HEK293T (cell line): ENCODE measurements around the gene NGEF.

Source experiments
- BHLHE40 ChIP-seq: fragments of 450-650 bp; IDR thresholded peaks from 2 replicates; pipeline ENCODE4 v1.6.1; 2016; ENCODE audit warnings: mild to moderate bottlenecking, moderate library complexity, borderline replicate concordance
- FOXA1 ChIP-seq: fragments of 450-650 bp; IDR thresholded peaks from 2 replicates; pipeline ENCODE4 v1.6.1; 2016; ENCODE audit warnings: mild to moderate bottlenecking
- FOXK2 ChIP-seq: fragments of 450-650 bp; IDR thresholded peaks from 2 replicates; pipeline ENCODE4 v1.6.1; 2016; ENCODE audit warnings: mild to moderate bottlenecking
- NFRKB ChIP-seq: fragments of 450-650 bp; IDR thresholded peaks from 2 replicates; pipeline ENCODE4 v1.6.1; 2016; ENCODE audit warnings: mild to moderate bottlenecking, moderate library complexity
- SP1 ChIP-seq: fragments of 450-650 bp; IDR thresholded peaks from 2 replicates; pipeline ENCODE4 v1.6.1; 2017

DNA sequence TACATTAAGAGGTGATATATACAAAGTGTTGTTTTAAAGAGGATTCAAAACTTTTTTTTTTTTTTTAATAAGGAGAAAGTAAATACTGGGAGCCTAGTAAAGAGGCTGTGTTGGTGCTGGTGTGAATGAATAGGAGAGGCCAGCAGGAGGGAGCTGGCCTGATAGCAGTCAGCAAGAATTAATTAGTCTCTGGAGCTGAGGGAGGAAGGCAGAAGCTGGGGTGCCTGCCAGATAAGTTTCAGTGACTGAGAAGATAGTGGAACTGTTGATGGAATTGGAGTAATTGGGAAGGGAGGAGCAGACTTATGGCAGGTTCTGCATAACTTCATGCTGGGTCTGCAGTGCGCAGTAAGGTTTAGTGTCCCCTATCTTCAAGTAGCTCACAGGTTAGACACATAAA is 179.2 kb downstream of the NGEF start:
- TF ChIP-seq BHLHE40 (no peak), NFRKB (no peak), FOXA1 (no peak), FOXK2 (no peak), SP1 (no peak)
